Measurements from ENCODE around the gene FXR1.

The FXR1 gene

DNA sequence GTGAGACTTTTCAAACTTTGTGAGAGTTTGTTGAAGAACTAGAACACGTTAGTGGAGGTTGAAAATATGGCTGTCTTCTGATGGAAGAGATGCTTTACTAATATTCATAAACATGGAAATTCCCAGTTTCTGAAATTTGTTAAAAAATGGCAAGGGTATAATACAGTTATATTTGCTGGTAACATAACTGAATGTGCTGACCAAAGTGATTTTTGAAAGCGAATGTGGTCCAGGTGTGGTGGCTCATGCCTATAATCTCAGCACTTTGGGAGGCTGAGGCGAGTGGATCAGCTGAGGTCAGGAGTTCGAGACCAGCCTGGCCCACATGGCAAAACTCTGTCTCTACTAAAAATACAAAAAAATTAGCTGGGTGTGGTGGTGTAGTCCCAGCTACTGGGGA lies 18.1 kb downstream of the FXR1 start:
- TF ChIP-seq FOXP2 (optimal IDR thresholded peaks at IDR 0.05; ENCODE audit: borderline replicate concordance, extremely low read depth, extremely low read length, insufficient read depth), result no peak
- no peak for TF ChIP-seq SIN3A (IDR thresholded peaks at IDR 0.05; ENCODE audit: borderline replicate concordance, insufficient read depth, low read length)
- no peak for TF ChIP-seq POLR2AphosphoS5 (IDR thresholded peaks at IDR 0.05; ENCODE audit: low read depth, low read length)
- TF ChIP-seq, protein P1, sequence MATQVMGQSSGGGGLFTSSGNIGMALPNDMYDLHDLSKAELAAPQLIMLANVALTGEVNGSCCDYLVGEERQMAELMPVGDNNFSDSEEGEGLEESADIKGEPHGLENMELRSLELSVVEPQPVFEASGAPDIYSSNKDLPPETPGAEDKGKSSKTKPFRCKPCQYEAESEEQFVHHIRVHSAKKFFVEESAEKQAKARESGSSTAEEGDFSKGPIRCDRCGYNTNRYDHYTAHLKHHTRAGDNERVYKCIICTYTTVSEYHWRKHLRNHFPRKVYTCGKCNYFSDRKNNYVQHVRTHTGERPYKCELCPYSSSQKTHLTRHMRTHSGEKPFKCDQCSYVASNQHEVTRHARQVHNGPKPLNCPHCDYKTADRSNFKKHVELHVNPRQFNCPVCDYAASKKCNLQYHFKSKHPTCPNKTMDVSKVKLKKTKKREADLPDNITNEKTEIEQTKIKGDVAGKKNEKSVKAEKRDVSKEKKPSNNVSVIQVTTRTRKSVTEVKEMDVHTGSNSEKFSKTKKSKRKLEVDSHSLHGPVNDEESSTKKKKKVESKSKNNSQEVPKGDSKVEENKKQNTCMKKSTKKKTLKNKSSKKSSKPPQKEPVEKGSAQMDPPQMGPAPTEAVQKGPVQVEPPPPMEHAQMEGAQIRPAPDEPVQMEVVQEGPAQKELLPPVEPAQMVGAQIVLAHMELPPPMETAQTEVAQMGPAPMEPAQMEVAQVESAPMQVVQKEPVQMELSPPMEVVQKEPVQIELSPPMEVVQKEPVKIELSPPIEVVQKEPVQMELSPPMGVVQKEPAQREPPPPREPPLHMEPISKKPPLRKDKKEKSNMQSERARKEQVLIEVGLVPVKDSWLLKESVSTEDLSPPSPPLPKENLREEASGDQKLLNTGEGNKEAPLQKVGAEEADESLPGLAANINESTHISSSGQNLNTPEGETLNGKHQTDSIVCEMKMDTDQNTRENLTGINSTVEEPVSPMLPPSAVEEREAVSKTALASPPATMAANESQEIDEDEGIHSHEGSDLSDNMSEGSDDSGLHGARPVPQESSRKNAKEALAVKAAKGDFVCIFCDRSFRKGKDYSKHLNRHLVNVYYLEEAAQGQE (IDR thresholded peaks at IDR 0.05; ENCODE audit: insufficient read depth in 1 of 2, low read depth in 2 of 2, low read length in 2 of 2), result no peak

DNA sequence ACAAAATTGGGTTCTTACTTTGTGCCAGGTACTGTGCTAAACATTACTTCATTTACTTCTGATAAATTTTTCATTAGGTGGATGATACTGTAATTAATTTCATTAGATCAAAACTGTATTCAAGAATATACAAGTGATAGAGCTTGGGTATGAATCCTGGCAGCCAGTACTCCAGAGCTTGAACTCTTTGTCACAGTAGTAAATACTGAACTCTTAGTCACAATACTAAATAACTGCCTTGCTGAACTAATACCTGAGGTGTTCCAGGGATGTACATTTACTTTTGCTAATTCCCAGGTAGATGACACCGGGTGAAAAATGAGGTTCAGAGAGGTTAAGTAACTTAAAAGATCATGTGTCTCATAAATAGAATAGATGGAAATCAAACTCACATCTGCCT lies 20.3 kb downstream of the FXR1 start:
- TF ChIP-seq TAF1 (IDR thresholded peaks at IDR 0.05; ENCODE audit: borderline replicate concordance, insufficient read depth, low read length) (no peak), SIN3A (IDR thresholded peaks at IDR 0.05; ENCODE audit: borderline replicate concordance, insufficient read depth, low read length) (no peak), POLR2AphosphoS5 (IDR thresholded peaks at IDR 0.05; ENCODE audit: low read depth, low read length) (no peak), FOXP2 (optimal IDR thresholded peaks at IDR 0.05; ENCODE audit: borderline replicate concordance, extremely low read depth, extremely low read length, insufficient read depth) (no peak)
- TF ChIP-seq, protein P1 (IDR thresholded peaks at IDR 0.05; ENCODE audit: insufficient read depth in 1 of 2, low read depth in 2 of 2, low read length in 2 of 2), result no peak

DNA sequence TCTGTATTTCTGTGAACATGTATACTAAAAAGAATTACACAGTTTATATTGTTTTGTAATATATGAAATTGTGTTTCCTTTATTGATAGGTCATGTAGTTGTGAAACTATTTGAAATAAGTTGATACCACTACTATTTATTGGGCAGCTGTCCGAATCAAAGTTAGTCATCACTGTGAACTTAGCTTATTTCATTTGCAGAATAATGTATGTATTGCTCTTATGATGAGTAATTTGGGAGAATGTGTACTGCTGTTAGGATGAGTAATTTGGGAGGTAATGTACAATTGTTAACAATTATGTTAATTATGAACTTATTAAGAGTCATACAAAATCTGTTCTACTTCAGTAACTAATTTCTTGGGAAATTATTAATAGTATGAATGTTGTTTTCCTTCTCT lies 22.2 kb downstream of the FXR1 start:
- TF ChIP-seq SIN3A (IDR thresholded peaks at IDR 0.05; ENCODE audit: borderline replicate concordance, insufficient read depth, low read length), result no peak
- TF ChIP-seq TAF1 (IDR thresholded peaks at IDR 0.05; ENCODE audit: borderline replicate concordance, insufficient read depth, low read length), result no peak
- no peak for TF ChIP-seq POLR2AphosphoS5 (IDR thresholded peaks at IDR 0.05; ENCODE audit: low read depth, low read length)
- no peak for TF ChIP-seq FOXP2 (optimal IDR thresholded peaks at IDR 0.05; ENCODE audit: borderline replicate concordance, extremely low read depth, extremely low read length, insufficient read depth)
- TF ChIP-seq, protein P1 (IDR thresholded peaks at IDR 0.05; ENCODE audit: insufficient read depth in 1 of 2, low read depth in 2 of 2, low read length in 2 of 2), result no peak

DNA sequence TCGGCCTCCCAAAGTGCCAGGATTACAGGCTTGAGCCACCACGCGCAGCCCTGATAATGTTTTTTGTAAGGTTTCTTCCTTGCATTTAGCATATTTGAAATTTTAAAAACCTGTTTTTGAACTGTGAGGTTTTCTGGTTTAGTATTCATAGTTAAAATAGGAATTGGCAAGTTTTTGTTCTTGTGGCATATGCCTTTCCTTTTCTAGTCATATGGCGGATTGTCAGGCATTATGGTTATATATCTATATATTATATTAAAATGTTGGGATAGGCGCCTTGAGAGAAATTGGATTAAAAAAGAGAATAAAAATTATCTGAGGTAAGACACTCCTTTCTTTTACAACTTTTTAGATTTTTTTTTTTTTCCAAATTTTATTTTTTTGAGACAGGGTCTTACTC lies 28.4 kb downstream of the FXR1 start:
- TF ChIP-seq, protein P1 (IDR thresholded peaks at IDR 0.05; ENCODE audit: insufficient read depth in 1 of 2, low read depth in 2 of 2, low read length in 2 of 2), result no peak
- TF ChIP-seq TAF1 (IDR thresholded peaks at IDR 0.05; ENCODE audit: borderline replicate concordance, insufficient read depth, low read length) (no peak), SIN3A (IDR thresholded peaks at IDR 0.05; ENCODE audit: borderline replicate concordance, insufficient read depth, low read length) (no peak), FOXP2 (optimal IDR thresholded peaks at IDR 0.05; ENCODE audit: borderline replicate concordance, extremely low read depth, extremely low read length, insufficient read depth) (no peak), POLR2AphosphoS5 (IDR thresholded peaks at IDR 0.05; ENCODE audit: low read depth, low read length) (no peak)
